ENCODE results near the gene CAMK2D.

CAMK2D gene

GRCh38 chr4:113659127-113659526 is 102.4 kb downstream of the CAMK2D start:
- Mint-ChIP-seq H3K4me1 (peaks cover 23% of the 10 kb centered on the region), H3K27ac (no peak overlapping the region), H3K4me3 (no peak overlapping the region), H3K9me3 (peaks cover 7 to 10% of the 10 kb centered on the region in 2 donors), H3K27me3 (no peaks in the 10 kb centered on the region)
- no peak for DNase-seq
- no peak for ATAC-seq

- Mint-ChIP-seq H3K27me3 (no peaks in the 10 kb centered on the region), H3K9me3 (peaks cover 7 to 10% of the 10 kb centered on the region in 2 donors), H3K27ac (no peak overlapping the region), H3K4me3 (no peak overlapping the region), H3K4me1 (peaks cover 23% of the 10 kb centered on the region)
- no peak for DNase-seq
- ATAC-seq: no peak
Observed at GRCh38 chr4:113657586-113658233, 103.8 kb downstream of the CAMK2D start.

GRCh38 chr4:113653871-113654270 is 107.7 kb downstream of the CAMK2D start:
- Mint-ChIP-seq H3K9me3 (peaks cover 7 to 10% of the 10 kb centered on the region in 2 donors), H3K27ac (no peak overlapping the region), H3K4me1 (peaks cover 27% of the 10 kb centered on the region), H3K4me3 (no peak overlapping the region), H3K27me3 (no peaks in the 10 kb centered on the region)
- ATAC-seq (no peak), DNase-seq (no peak)

- no peaks in the 10 kb centered on the region for H3K9me3 Mint-ChIP-seq
- peaks cover 38% of the 10 kb centered on the region for H3K4me1 Mint-ChIP-seq
- H3K4me3 Mint-ChIP-seq: no peak overlapping the region
- DNase-seq: no peak
- no peak overlapping the region for H3K27ac Mint-ChIP-seq
- no peaks in the 10 kb centered on the region for H3K27me3 Mint-ChIP-seq
- ATAC-seq: no peak
Observed at GRCh38 chr4:113646442-113646822, 115.1 kb downstream of the CAMK2D start.

GRCh38 chr4:113645771-113646441 is 115.6 kb downstream of the CAMK2D start:
- Mint-ChIP-seq H3K9me3 (no peaks in the 10 kb centered on the region), H3K27me3 (no peaks in the 10 kb centered on the region), H3K27ac (no peak overlapping the region), H3K4me1 (peaks cover 39% of the 10 kb centered on the region), H3K4me3 (no peak overlapping the region)
- ATAC-seq (no peak), DNase-seq (no peak)

GRCh38 chr4:113645288-113645687 is 116.2 kb downstream of the CAMK2D start:
- no peak for ATAC-seq
- no peak for DNase-seq
- Mint-ChIP-seq H3K9me3 (no peaks in the 10 kb centered on the region), H3K4me3 (no peak overlapping the region), H3K27me3 (no peaks in the 10 kb centered on the region), H3K27ac (peak overlapping the region in 1 of 2 donors; percentile 59), H3K4me1 (peaks cover 45% of the 10 kb centered on the region)

- ATAC-seq (no peak), DNase-seq (no peak)
- H3K9me3 Mint-ChIP-seq: no peaks in the 10 kb centered on the region
- H3K27me3 Mint-ChIP-seq: no peaks in the 10 kb centered on the region
- no peak overlapping the region for H3K27ac Mint-ChIP-seq
- no peak overlapping the region for H3K4me3 Mint-ChIP-seq
- H3K4me1 Mint-ChIP-seq: peaks cover 52% of the 10 kb centered on the region
Observed at GRCh38 chr4:113644398-113644797, 117.1 kb downstream of the CAMK2D start.

GRCh38 chr4:113643505-113643904 is 118.0 kb downstream of the CAMK2D start:
- ATAC-seq (no peak), DNase-seq (no peak)
- H3K9me3 Mint-ChIP-seq: no peaks in the 10 kb centered on the region
- H3K4me1 Mint-ChIP-seq: peaks cover 53% of the 10 kb centered on the region
- H3K27me3 Mint-ChIP-seq: no peaks in the 10 kb centered on the region
- no peak overlapping the region for H3K4me3 Mint-ChIP-seq
- H3K27ac Mint-ChIP-seq: no peak overlapping the region

- peaks cover 68% of the 10 kb centered on the region for H3K4me1 Mint-ChIP-seq
- DNase-seq: no peak
- no peak overlapping the region for H3K27ac Mint-ChIP-seq
- H3K4me3 Mint-ChIP-seq: no peak overlapping the region
- ATAC-seq: no peak
- no peaks in the 10 kb centered on the region for H3K27me3 Mint-ChIP-seq
- no peaks in the 10 kb centered on the region for H3K9me3 Mint-ChIP-seq
Observed at GRCh38 chr4:113641025-113641431, 120.5 kb downstream of the CAMK2D start.

GRCh38 chr4:113639326-113639725 is 122.2 kb downstream of the CAMK2D start:
- Mint-ChIP-seq H3K9me3 (no peaks in the 10 kb centered on the region), H3K4me3 (peak overlapping the region in 1 of 2 donors; percentile 34), H3K27me3 (no peaks in the 10 kb centered on the region), H3K4me1 (peaks cover 56% of the 10 kb centered on the region), H3K27ac (no peak overlapping the region)
- ATAC-seq (peak; percentile 64), DNase-seq (no peak)

- Mint-ChIP-seq H3K27ac (no peak overlapping the region), H3K4me3 (no peak overlapping the region), H3K9me3 (no peaks in the 10 kb centered on the region), H3K4me1 (peaks cover 49% of the 10 kb centered on the region), H3K27me3 (no peaks in the 10 kb centered on the region)
- DNase-seq (no peak), ATAC-seq (no peak)
Observed at GRCh38 chr4:113638562-113638832, 123.0 kb downstream of the CAMK2D start.

- Mint-ChIP-seq H3K4me3 (peak overlapping the region; percentile 25 to 39), H3K27ac (peak overlapping the region in 1 of 2 donors; percentile 26), H3K9me3 (no peaks in the 10 kb centered on the region), H3K4me1 (peaks cover 49% of the 10 kb centered on the region), H3K27me3 (no peaks in the 10 kb centered on the region)
- ATAC-seq (no peak), DNase-seq (no peak)
Observed at GRCh38 chr4:113637823-113638561, 123.5 kb downstream of the CAMK2D start.

- peaks cover 49% of the 10 kb centered on the region for H3K4me1 Mint-ChIP-seq
- ATAC-seq (no peak), DNase-seq (no peak)
- H3K27ac Mint-ChIP-seq: no peak overlapping the region
- no peaks in the 10 kb centered on the region for H3K9me3 Mint-ChIP-seq
- no peak overlapping the region for H3K4me3 Mint-ChIP-seq
- H3K27me3 Mint-ChIP-seq: no peaks in the 10 kb centered on the region
Observed at GRCh38 chr4:113637363-113637762, 124.2 kb downstream of the CAMK2D start.

- peak; percentile 88 for ATAC-seq
Observed at GRCh38 chr4:113636877-113637276, 124.7 kb downstream of the CAMK2D start.

GRCh38 chr4:113636438-113636818 is 125.1 kb downstream of the CAMK2D start:
- ATAC-seq: peak; percentile 79
- DNase-seq: peak in 1 of 2 donors; percentile 15
- no peaks in the 10 kb centered on the region for H3K27me3 Mint-ChIP-seq
- peak overlapping the region; percentile 92 to 93 for H3K27ac Mint-ChIP-seq
- no peaks in the 10 kb centered on the region for H3K9me3 Mint-ChIP-seq
- H3K4me1 Mint-ChIP-seq: peaks cover 49% of the 10 kb centered on the region
- H3K4me3 Mint-ChIP-seq: peak overlapping the region; percentile 65 to 78

More at GRCh38 chr4:113636877-113637276, 124.7 kb downstream of the CAMK2D start:
- Mint-ChIP-seq H3K27ac (peak overlapping the region; percentile 92 to 93), H3K4me3 (peak overlapping the region; percentile 65 to 78), H3K27me3 (no peaks in the 10 kb centered on the region), H3K9me3 (no peaks in the 10 kb centered on the region), H3K4me1 (peaks cover 49% of the 10 kb centered on the region)
- DNase-seq: peak in 1 of 2 donors; percentile 37
